ENCODE data around the gene D2HGDH. TPM values are rescaled to one million over a fixed set of nuclear protein-coding genes. Genes with fewer than 3 reads are reported as not detected.

D2HGDH gene
- total and polyA plus RNA-seq, 2 of the 13 experiments (the other 11 are each of a cell fraction or from before 2014, with no cell fraction given), result 19.2 to 20.3 TPM

DNA sequence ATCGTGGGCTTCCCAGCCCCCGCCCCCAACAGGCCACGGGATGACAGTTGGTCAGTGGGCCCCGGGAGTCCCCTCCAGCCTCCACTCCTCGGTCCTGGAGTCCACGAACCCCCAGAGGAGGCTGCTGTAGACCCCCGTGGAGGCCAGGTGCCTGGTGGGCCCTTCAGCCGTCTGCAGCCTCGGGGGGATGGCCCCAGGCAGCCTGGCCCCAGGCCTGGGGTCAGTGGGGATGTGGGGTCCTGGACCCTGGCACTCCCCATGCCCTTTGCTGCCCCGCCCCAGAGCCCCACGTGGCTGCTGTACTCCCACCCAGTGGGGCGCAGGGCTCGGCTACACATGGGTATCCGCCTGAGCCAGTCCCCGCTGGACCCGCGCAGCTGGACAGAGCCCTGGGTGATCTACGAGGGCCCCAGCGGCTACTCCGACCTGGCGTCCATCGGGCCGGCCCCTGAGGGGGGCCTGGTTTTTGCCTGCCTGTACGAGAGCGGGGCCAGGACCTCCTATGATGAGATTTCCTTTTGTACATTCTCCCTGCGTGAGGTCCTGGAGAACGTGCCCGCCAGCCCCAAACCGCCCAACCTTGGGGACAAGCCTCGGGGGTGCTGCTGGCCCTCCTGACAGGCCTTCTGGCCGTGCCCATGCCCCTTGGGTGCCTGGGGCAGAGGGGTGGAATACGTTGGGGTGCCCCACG is 82.1 kb downstream of the D2HGDH start:
- in situ Hi-C loops (cut with HindIII; ENCODE audit: extremely low pct_ligation_motif_present, low pct_unique_long_range_greater_than_20kb), result no loop called here
- intact Hi-C loops (cut with micrococcal nuclease; ENCODE audit: unreplicated experiment), result no loop called here
- Histone ChIP-seq H3K36me3 (replicated peaks in 1 of 2; ENCODE audit: control insufficient read depth in 1 of 2, insufficient read depth in 2 of 2, low read length in 2 of 2) (peaks cover 1 to 6% of the 10 kb centered on the region in 2 experiments; a peak in 3 of 5 replicates), H2AFZ (ENCODE audit: low read length) (no peak overlapping the region), H3K79me2 (ENCODE audit: insufficient read depth, low read length) (peaks cover 17% of the 10 kb centered on the region), H3K9ac (ENCODE audit: insufficient read depth, low read depth, low read length) (no peak overlapping the region), H3K27ac (ENCODE audit: extremely low read length, insufficient read depth, low read length) (no peak overlapping the region), H3K4me1 (ENCODE audit: insufficient read depth, low read length) (peaks cover 39% of the 10 kb centered on the region), H4K20me1 (ENCODE audit: insufficient read depth, low read length) (peaks cover 10% of the 10 kb centered on the region; the same call in 1 of the 2 replicates), H3K4me2 (ENCODE audit: low read depth, low read length) (no peak overlapping the region), H3K9me3 (ENCODE audit: low read length) (no peaks in the 10 kb centered on the region), H3K4me3 (replicated peaks in 1 of 3; ENCODE audit: insufficient read depth in 1 of 3, low read depth in 2 of 3, low read length in 3 of 3) (no peak overlapping the region), H3K27me3 (ENCODE audit: control insufficient read depth in 1 of 2, insufficient read depth in 2 of 2, low read length in 2 of 2) (peaks cover 0 to 4% of the 10 kb centered on the region in 2 experiments; a peak in 1 of 5 replicates)
- no peak for FAIRE-seq
- POLR2A ChIA-PET, result interaction anchor here (1.1 to 1.6 kb wide), 3 partner anchors 8 to 45 kb away, joined by 3 to 8 read pairs (median 4); partner anchors contain the start of gene NEU4
- ATAC-seq, result no peak
- no peak for DNase-seq (ENCODE audit: low spot score)
- TSS peak; percentile 8 for BruUV-seq (replicated peaks)
- CTCF ChIA-PET (ENCODE audit: low intra/inter-chr PET ratio, low total read pairs), result no interaction called here
- WGBS (ENCODE audit: low lambda C conversion rate), result 85% methylated on average over 16 of the region's 33 CpGs
- TF ChIP-seq ARNTL (CRISPR knock-in tag; IDR thresholded peaks at IDR 0.05) (no peak), RBFOX2 (IDR thresholded peaks at IDR 0.05; ENCODE audit: low read depth, low read length) (peak; percentile 53), ZNF296 (CRISPR knock-in tag; conservative IDR thresholded peaks at IDR 0.05) (no peak), ZC3H13 (CRISPR knock-in tag; IDR thresholded peaks at IDR 0.05) (peak; percentile 48; the same call in 1 of the 2 replicates), ZFAT (CRISPR knock-in tag; conservative IDR thresholded peaks at IDR 0.05) (no peak), HOXA7 (CRISPR knock-in tag; IDR thresholded peaks at IDR 0.05) (no peak), ZNF598 (CRISPR knock-in tag; IDR thresholded peaks at IDR 0.05; ENCODE audit: borderline replicate concordance) (no peak), AGO2 (optimal IDR thresholded peaks at IDR 0.05; ENCODE audit: low read depth, low read length) (peak; percentile 82), ZNF644 (CRISPR knock-in tag; IDR thresholded peaks at IDR 0.05; ENCODE audit: low read depth) (no peak), NFIB (CRISPR knock-in tag; IDR thresholded peaks at IDR 0.05; ENCODE audit: borderline replicate concordance) (no peak), ZBTB7B (CRISPR knock-in tag; IDR thresholded peaks at IDR 0.05) (no peak), ZNF777 (CRISPR knock-in tag; IDR thresholded peaks at IDR 0.05) (no peak), ZFP90 (CRISPR knock-in tag; IDR thresholded peaks at IDR 0.05; ENCODE audit: borderline replicate concordance) (no peak), ZNF569 (CRISPR knock-in tag; IDR thresholded peaks at IDR 0.05; ENCODE audit: borderline replicate concordance) (no peak)
- TF ChIP-seq, protein P1, sequence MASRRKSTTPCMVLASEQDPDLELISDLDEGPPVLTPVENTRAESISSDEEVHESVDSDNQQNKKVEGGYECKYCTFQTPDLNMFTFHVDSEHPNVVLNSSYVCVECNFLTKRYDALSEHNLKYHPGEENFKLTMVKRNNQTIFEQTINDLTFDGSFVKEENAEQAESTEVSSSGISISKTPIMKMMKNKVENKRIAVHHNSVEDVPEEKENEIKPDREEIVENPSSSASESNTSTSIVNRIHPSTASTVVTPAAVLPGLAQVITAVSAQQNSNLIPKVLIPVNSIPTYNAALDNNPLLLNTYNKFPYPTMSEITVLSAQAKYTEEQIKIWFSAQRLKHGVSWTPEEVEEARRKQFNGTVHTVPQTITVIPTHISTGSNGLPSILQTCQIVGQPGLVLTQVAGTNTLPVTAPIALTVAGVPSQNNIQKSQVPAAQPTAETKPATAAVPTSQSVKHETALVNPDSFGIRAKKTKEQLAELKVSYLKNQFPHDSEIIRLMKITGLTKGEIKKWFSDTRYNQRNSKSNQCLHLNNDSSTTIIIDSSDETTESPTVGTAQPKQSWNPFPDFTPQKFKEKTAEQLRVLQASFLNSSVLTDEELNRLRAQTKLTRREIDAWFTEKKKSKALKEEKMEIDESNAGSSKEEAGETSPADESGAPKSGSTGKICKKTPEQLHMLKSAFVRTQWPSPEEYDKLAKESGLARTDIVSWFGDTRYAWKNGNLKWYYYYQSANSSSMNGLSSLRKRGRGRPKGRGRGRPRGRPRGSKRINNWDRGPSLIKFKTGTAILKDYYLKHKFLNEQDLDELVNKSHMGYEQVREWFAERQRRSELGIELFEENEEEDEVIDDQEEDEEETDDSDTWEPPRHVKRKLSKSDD (CRISPR knock-in tag; IDR thresholded peaks at IDR 0.05; ENCODE audit: low read depth), result 0 out of 2 replicates have a peak, but pooled peaks have one; percentile 22
- TF ChIP-seq, protein P2, sequence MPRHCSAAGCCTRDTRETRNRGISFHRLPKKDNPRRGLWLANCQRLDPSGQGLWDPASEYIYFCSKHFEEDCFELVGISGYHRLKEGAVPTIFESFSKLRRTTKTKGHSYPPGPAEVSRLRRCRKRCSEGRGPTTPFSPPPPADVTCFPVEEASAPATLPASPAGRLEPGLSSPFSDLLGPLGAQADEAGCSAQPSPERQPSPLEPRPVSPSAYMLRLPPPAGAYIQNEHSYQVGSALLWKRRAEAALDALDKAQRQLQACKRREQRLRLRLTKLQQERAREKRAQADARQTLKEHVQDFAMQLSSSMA (CRISPR knock-in tag; IDR thresholded peaks at IDR 0.05), result no peak
- TF ChIP-seq, protein P3, sequence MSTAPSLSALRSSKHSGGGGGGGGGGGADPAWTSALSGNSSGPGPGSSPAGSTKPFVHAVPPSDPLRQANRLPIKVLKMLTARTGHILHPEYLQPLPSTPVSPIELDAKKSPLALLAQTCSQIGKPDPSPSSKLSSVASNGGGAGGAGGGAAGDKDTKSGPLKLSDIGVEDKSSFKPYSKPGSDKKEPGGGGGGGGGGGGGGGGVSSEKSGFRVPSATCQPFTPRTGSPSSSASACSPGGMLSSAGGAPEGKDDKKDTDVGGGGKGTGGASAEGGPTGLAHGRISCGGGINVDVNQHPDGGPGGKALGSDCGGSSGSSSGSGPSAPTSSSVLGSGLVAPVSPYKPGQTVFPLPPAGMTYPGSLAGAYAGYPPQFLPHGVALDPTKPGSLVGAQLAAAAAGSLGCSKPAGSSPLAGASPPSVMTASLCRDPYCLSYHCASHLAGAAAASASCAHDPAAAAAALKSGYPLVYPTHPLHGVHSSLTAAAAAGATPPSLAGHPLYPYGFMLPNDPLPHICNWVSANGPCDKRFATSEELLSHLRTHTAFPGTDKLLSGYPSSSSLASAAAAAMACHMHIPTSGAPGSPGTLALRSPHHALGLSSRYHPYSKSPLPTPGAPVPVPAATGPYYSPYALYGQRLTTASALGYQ (CRISPR knock-in tag; IDR thresholded peaks at IDR 0.05), result no peak
- TF ChIP-seq, protein P4, sequence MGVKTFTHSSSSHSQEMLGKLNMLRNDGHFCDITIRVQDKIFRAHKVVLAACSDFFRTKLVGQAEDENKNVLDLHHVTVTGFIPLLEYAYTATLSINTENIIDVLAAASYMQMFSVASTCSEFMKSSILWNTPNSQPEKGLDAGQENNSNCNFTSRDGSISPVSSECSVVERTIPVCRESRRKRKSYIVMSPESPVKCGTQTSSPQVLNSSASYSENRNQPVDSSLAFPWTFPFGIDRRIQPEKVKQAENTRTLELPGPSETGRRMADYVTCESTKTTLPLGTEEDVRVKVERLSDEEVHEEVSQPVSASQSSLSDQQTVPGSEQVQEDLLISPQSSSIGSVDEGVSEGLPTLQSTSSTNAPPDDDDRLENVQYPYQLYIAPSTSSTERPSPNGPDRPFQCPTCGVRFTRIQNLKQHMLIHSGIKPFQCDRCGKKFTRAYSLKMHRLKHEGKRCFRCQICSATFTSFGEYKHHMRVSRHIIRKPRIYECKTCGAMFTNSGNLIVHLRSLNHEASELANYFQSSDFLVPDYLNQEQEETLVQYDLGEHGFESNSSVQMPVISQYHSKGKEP (CRISPR knock-in tag; IDR thresholded peaks at IDR 0.05), result no peak

All from HepG2 (cell line).